Naive B cell (primary cell): Measurements from ENCODE around the gene FTHL17. TPM values are rescaled to one million over a fixed set of nuclear protein-coding genes. Genes with fewer than 3 reads are reported as not detected.

ENCODE experiments used
- ATAC-seq, 2 donors: fragments of 150-1000 bp; cut with Tn5 transposase; 2 replicates each; pipeline ENCODE4 v1.10.0; 2021; ENCODE audit warnings: low read depth in 2 of 2, mild to moderate bottlenecking in 2 of 2, moderate library complexity in 2 of 2
- DNase-seq: peaks from one replicate; pipeline ENCODE4 v3.0.0; 2022
- H3K27ac Mint-ChIP-seq, 6 donors: one replicate each; pipeline ENCODE4 v1.8.0; 2020 to 2022; ENCODE audit warnings: mild to moderate bottlenecking in 6 of 6, mixed read lengths in 6 of 6, moderate library complexity in 5 of 6, inconsistent platforms in 2 of 6
- H3K27me3 Mint-ChIP-seq, 3 donors: one replicate each; pipeline ENCODE4 v1.8.0; 2021 to 2022; ENCODE audit warnings: mixed read lengths in 3 of 3, mild to moderate bottlenecking in 1 of 3
- H3K36me3 Mint-ChIP-seq, 2 donors: one replicate each; pipeline ENCODE4 v1.8.0; 2020 to 2022; ENCODE audit warnings: mixed read lengths in 2 of 2, inconsistent platforms in 1 of 2, mild to moderate bottlenecking in 1 of 2
- H3K4me1 Mint-ChIP-seq, 3 donors: one replicate each; pipeline ENCODE4 v1.8.0; 2020 to 2022; ENCODE audit warnings: mixed read lengths in 3 of 3, inconsistent platforms in 1 of 3, mild to moderate bottlenecking in 1 of 3, moderate library complexity in 1 of 3
- H3K4me3 Mint-ChIP-seq, 8 donors: one replicate each; pipeline ENCODE4 v1.8.0; 2020 to 2022; ENCODE audit warnings: mild to moderate bottlenecking in 8 of 8, mixed read lengths in 8 of 8, moderate library complexity in 8 of 8, inconsistent platforms in 2 of 8
- H3K9me3 Mint-ChIP-seq, 7 donors: one replicate each; pipeline ENCODE4 v1.8.0; 2020 to 2022; ENCODE audit warnings: mixed read lengths in 7 of 7, mild to moderate bottlenecking in 5 of 7, inconsistent platforms in 2 of 7, moderate library complexity in 1 of 7
- polyA plus RNA-seq, 6 donors: library from polyadenylated mRNA; unstranded; fragments of 300-500 nt; fragmentation: Illumina TruSeq; gene quantifications; one replicate each; pipeline ENCODE4 v1.2.3, GENCODE V29; 2021; ENCODE audit warnings: low read depth in 6 of 6

The FTHL17 gene
- polyA plus RNA-seq: not detected

DNA sequence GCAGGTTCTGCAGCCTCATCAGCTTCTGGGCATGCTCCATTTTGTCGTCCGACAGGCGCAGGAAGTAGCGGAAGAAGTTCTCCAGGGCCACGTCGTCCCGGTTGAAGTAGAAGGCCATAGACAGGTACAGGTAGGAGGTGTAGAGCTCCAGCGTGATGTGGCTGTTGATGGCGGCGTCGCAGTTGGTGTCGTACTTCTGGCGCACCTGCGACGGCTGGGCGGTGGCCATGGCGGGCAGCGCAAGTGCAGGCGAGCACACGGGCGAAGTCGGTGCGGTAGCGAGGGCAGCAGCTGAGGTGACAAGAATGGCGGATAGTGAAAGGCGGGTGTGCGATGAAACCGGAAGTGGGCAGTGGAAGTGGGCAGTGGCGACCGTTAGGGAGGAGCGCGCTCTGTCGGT lies at the start of gene FTHL17:
Gene FTHL17 (minus strand): TSS at position 317 of the 400 bp plus-strand sequence. CDS start 88 bp downstream, at position 229.
- ATAC-seq (no peak), DNase-seq (no peak)
- Mint-ChIP-seq H3K27me3 (no peaks in the 10 kb centered on the region), H3K9me3 (peaks cover 3 to 30% (median 14%) of the 10 kb centered on the region in 7 donors), H3K4me3 (peak within 1 kb of the TSS in 1 of 8 donors; percentile 66), H3K27ac (no peak within 1 kb of the TSS), H3K36me3 (peaks cover 5 to 7% of the 10 kb centered on the region in 2 donors), H3K4me1 (no peaks in the 10 kb centered on the region)

- peaks cover 0 to 5% (median 0%) of the 10 kb centered on the region in 3 donors for H3K4me1 Mint-ChIP-seq
- H3K9me3 Mint-ChIP-seq: peaks cover 0 to 2% (median 0%) of the 10 kb centered on the region in 7 donors
- H3K4me3 Mint-ChIP-seq: no peak overlapping the region
- ATAC-seq (no peak), DNase-seq (no peak)
- peaks cover 0 to 16% (median 12%) of the 10 kb centered on the region in 3 donors for H3K27me3 Mint-ChIP-seq
- H3K27ac Mint-ChIP-seq: no peak overlapping the region
- no peaks in the 10 kb centered on the region for H3K36me3 Mint-ChIP-seq
Observed at GRCh38 chrX:31117266-31117665, 45.4 kb upstream of the FTHL17 start.

DNA sequence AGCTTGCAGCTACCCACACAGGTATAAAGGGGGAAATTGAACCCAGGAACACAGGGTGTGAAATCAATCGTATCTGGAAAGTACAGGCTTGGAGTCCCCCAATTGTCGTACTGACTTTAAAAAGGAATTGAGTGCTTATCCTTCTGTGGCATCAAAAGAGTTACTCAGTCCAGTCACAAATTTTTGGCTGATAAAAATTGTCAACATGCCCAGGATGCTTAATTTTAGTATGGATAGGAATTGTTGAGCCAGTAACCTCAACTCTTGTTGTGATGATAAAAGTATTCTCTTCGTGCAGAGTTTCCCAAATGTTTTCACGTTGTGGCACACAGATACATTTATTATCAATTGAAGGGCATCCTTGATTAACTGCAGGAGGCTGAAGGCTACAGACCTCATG lies 43.6 kb upstream of the FTHL17 start:
- H3K9me3 Mint-ChIP-seq: peaks cover 0 to 2% (median 0%) of the 10 kb centered on the region in 7 donors
- no peak for ATAC-seq
- H3K36me3 Mint-ChIP-seq: no peaks in the 10 kb centered on the region
- peaks cover 0 to 5% (median 0%) of the 10 kb centered on the region in 3 donors for H3K4me1 Mint-ChIP-seq
- no peak overlapping the region for H3K4me3 Mint-ChIP-seq
- peaks cover 5 to 16% (median 12%) of the 10 kb centered on the region in 3 donors for H3K27me3 Mint-ChIP-seq
- DNase-seq: no peak
- no peak overlapping the region for H3K27ac Mint-ChIP-seq

- H3K36me3 Mint-ChIP-seq: no peaks in the 10 kb centered on the region
- no peak overlapping the region for H3K4me3 Mint-ChIP-seq
- H3K9me3 Mint-ChIP-seq: peaks cover 0 to 2% (median 0%) of the 10 kb centered on the region in 7 donors
- no peak for ATAC-seq
- peaks cover 0 to 5% (median 0%) of the 10 kb centered on the region in 3 donors for H3K4me1 Mint-ChIP-seq
- no peak for DNase-seq
- peaks cover 5 to 16% (median 12%) of the 10 kb centered on the region in 3 donors for H3K27me3 Mint-ChIP-seq
- H3K27ac Mint-ChIP-seq: no peak overlapping the region
Observed at GRCh38 chrX:31114858-31115257, 43.0 kb upstream of the FTHL17 start.

DNA sequence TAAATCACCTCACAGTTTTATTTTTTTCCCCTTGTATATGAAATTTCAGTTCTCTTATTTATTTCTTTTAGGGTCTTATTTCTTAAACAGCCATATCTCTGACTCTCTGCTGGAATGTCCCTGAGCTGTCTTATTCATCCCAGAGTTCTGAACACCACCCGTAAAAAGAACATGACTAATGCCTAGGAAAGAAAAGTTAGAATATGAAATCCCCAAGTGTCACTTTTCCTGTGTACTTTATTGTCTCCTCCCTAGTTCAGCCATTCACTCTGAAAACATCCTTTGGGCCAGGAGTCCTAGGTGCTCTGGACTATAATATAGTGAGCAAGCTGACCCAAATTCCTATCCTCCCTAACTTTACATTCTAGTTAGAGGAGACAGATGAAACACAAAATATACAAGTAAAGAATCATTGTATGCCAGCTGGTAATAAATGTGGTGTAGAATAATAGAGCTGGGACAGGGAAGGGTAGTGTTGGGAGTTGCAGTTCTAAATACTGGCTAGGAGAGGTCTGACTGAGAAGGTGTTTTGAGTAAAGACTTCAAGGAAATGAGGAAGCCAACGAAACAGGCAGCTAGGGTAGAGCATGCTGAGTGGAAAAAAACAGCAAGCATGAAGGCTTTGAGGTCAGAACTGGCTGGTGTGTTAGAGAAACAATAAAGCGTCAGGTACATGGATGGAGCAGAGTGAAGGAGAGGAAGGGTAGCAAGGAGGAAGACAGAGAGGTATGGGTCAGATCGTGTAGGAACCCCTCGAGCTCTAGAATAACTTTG lies 40.6 kb upstream of the FTHL17 start:
- H3K4me1 Mint-ChIP-seq: peaks cover 0 to 5% (median 0%) of the 10 kb centered on the region in 3 donors
- no peak for DNase-seq
- no peak for ATAC-seq
- no peak overlapping the region for H3K4me3 Mint-ChIP-seq
- peaks cover 5 to 16% (median 12%) of the 10 kb centered on the region in 3 donors for H3K27me3 Mint-ChIP-seq
- no peaks in the 10 kb centered on the region for H3K36me3 Mint-ChIP-seq
- no peak overlapping the region for H3K27ac Mint-ChIP-seq
- peaks cover 0 to 2% (median 0%) of the 10 kb centered on the region in 7 donors for H3K9me3 Mint-ChIP-seq

GRCh38 chrX:31110657-31111056 lies 38.8 kb upstream of the FTHL17 start:
- H3K27me3 Mint-ChIP-seq: peaks cover 5 to 16% (median 12%) of the 10 kb centered on the region in 3 donors
- H3K27ac Mint-ChIP-seq: no peak overlapping the region
- ATAC-seq (no peak), DNase-seq (no peak)
- peaks cover 0 to 5% (median 0%) of the 10 kb centered on the region in 3 donors for H3K4me1 Mint-ChIP-seq
- no peaks in the 10 kb centered on the region for H3K36me3 Mint-ChIP-seq
- no peak overlapping the region for H3K4me3 Mint-ChIP-seq
- H3K9me3 Mint-ChIP-seq: peaks cover 0 to 6% (median 1%) of the 10 kb centered on the region in 7 donors

DNA sequence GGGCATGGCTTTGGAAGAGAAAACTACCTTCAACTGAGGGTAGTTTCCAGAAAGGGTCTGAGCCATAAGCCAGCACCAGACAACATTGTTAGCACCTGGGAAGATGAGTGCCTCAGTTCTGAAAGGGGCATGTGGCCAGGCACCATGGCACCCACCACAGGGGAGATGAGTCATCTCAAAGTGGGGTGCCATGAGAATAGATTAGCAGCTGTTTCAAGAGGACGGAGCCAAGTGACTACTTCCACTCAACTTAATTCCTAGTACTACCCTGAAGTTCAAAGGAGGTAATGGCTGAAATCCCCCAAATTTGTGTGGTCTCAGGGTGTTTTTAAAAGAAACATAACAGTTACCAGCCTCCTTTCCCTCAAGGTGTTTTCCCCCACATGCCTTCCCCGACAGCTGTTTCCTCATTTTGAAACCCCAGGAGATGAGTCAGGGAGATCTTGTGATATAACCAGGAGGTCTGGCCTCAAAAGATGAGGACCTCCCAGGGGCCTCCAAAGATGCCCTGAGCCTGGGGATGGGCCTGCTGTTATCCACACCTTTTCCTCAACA lies 27.8 kb upstream of the FTHL17 start:
- Mint-ChIP-seq H3K27me3 (peaks cover 0 to 5% (median 0%) of the 10 kb centered on the region in 3 donors), H3K9me3 (peaks cover 0 to 11% (median 0%) of the 10 kb centered on the region in 7 donors), H3K27ac (no peak overlapping the region), H3K36me3 (peaks cover 0 to 4% of the 10 kb centered on the region in 2 donors), H3K4me3 (no peak overlapping the region), H3K4me1 (no peaks in the 10 kb centered on the region)
- peak; percentile 45 to 60 for ATAC-seq
- DNase-seq: peak; percentile 1

DNA sequence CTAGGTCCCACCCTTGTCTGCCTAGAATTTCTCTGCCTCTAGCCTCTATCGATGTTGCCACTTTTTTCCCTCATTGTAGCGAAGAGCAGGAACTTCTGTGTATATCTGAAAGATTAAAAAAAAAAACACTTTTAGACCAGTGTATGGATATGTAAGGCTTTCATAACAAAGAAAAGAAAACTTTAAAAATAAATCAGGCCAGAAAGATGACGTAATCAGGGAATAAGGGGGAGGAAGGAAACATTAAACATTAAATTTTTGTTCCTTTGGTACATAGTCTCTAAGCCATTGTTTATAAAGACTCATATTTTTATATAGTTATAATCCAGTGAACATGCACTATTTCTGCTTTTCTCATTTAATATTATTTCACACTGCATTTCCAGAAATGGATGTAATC lies 26.2 kb upstream of the FTHL17 start:
- DNase-seq (no peak), ATAC-seq (no peak)
- Mint-ChIP-seq H3K9me3 (peaks cover 0 to 11% (median 2%) of the 10 kb centered on the region in 7 donors), H3K36me3 (peaks cover 0 to 4% of the 10 kb centered on the region in 2 donors), H3K4me1 (no peaks in the 10 kb centered on the region), H3K4me3 (no peak overlapping the region), H3K27ac (no peak overlapping the region), H3K27me3 (peaks cover 0 to 8% (median 0%) of the 10 kb centered on the region in 3 donors)

DNA sequence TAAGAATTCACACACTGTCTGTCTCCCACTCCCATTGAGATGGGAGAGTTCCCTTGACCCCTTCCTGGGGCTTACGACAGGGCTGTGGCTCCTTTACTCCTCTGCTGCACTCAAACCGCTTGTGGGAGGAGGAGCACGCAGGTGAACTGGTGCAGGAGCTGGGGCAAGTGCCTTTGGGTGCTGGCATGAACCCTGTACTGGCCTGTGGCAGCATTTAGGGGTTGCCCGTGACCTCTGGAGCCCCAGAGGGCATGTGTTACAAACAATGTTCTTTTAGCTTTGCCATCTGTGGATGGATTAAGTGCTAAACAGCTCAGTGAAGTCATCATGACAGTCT lies 21.8 kb upstream of the FTHL17 start:
- Mint-ChIP-seq H3K36me3 (peaks cover 0 to 4% of the 10 kb centered on the region in 2 donors), H3K9me3 (peaks cover 0 to 11% (median 3%) of the 10 kb centered on the region in 7 donors), H3K27me3 (peaks cover 0 to 8% (median 0%) of the 10 kb centered on the region in 3 donors), H3K4me1 (no peaks in the 10 kb centered on the region), H3K4me3 (no peak overlapping the region), H3K27ac (no peak overlapping the region)
- ATAC-seq: no peak
- no peak for DNase-seq

- Mint-ChIP-seq H3K4me1 (no peaks in the 10 kb centered on the region), H3K4me3 (no peak overlapping the region), H3K27ac (no peak overlapping the region), H3K9me3 (peaks cover 0 to 10% (median 3%) of the 10 kb centered on the region in 7 donors), H3K27me3 (peaks cover 0 to 8% (median 0%) of the 10 kb centered on the region in 3 donors), H3K36me3 (peaks cover 0 to 4% of the 10 kb centered on the region in 2 donors)
- no peak for DNase-seq
- no peak for ATAC-seq
Observed at GRCh38 chrX:31092970-31093638, 21.3 kb upstream of the FTHL17 start.

DNA sequence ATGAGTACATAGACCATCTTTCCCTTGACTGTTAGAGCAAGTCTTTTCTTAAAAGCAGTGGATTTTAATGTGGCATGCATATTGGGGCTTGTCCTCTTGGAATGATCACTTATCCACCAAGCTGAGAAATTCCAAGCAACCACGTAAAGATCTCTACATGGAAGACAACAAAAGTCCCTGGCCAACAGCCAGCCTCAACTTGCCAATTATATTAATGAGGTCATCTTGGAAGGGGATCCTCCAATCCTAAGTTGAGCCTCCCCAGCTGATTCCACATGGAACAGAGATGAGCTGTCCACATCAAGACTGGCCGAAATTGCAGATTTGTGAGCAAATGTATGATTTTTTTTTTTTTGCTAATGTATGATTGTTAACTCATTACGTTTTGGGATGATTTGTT lies 20.6 kb upstream of the FTHL17 start:
- ATAC-seq (no peak), DNase-seq (no peak)
- no peaks in the 10 kb centered on the region for H3K4me1 Mint-ChIP-seq
- H3K9me3 Mint-ChIP-seq: peaks cover 0 to 5% (median 3%) of the 10 kb centered on the region in 7 donors
- H3K4me3 Mint-ChIP-seq: no peak overlapping the region
- H3K27ac Mint-ChIP-seq: no peak overlapping the region
- H3K36me3 Mint-ChIP-seq: peaks cover 0 to 4% of the 10 kb centered on the region in 2 donors
- H3K27me3 Mint-ChIP-seq: peaks cover 0 to 8% (median 0%) of the 10 kb centered on the region in 3 donors

DNA sequence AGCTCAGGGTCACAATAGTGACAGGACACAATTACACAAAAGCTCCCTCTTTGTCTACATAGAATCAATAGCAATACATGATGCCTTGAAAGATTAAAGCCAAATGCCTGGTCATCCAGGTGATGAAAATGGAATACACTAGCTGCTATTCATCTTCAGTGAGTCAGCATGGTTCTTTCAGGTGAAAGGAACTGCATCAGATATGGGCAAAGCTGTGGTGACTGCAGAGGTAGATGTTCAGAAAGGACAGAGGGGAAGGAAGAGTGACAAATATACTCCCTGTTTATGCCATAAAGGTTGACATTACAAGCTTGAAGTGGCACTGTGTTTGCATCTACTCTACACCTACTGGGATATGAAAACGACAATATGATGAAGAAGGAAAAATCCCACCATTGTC lies 20.0 kb upstream of the FTHL17 start:
- Mint-ChIP-seq H3K27me3 (peaks cover 0 to 8% (median 0%) of the 10 kb centered on the region in 3 donors), H3K27ac (no peak overlapping the region), H3K4me1 (no peaks in the 10 kb centered on the region), H3K9me3 (peaks cover 0 to 5% (median 3%) of the 10 kb centered on the region in 7 donors), H3K4me3 (no peak overlapping the region), H3K36me3 (peaks cover 0 to 3% of the 10 kb centered on the region in 2 donors)
- DNase-seq (no peak), ATAC-seq (no peak)

DNA sequence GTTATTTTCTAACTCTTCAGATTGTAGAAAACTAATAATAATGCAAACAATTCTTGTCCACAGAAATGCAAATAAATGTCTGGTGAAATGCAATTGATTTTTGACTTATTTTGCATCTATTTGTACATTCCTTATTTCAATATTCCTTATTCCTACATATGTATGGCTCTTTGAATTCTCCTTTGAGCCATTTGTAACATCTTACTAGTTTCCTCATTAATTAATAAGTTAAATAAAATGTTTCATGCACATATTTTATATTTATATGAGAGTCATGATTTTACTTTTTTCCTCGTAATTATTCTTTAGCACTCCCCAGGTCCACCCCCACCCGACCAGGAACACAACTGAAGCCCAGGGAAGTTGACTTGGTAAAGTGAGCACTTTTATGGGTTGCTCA lies 2.7 kb upstream of the FTHL17 start:
- Mint-ChIP-seq H3K9me3 (peaks cover 3 to 34% (median 16%) of the 10 kb centered on the region in 7 donors), H3K27me3 (no peaks in the 10 kb centered on the region), H3K4me3 (no peak overlapping the region), H3K36me3 (peaks cover 5 to 7% of the 10 kb centered on the region in 2 donors), H3K27ac (no peak overlapping the region), H3K4me1 (no peaks in the 10 kb centered on the region)
- ATAC-seq: no peak
- no peak for DNase-seq
